GM12878 (cell line): ENCODE data around the gene GOLGA5. TPM values are rescaled to one million over a fixed set of nuclear protein-coding genes. Genes with fewer than 3 reads are reported as not detected.

Experiments
- ATAC-seq: fragments of 200-7000 bp; cut with Tn5 transposase; 3 replicates; pipeline ENCODE4 v1.9.1; 2020; ENCODE audit warnings: mild to moderate bottlenecking, moderate library complexity
- BruUV-seq: library from RNA; stranded (reverse); fragments of 400-500 nt; replicated peaks from 2 replicates; lab custom pipeline; 2021; lab: Mats Ljungman, UMichigan
- CTCF ChIA-PET: fragments of 300-600 bp; sonication (Branson Sonifier 250); formaldehyde crosslinking; extraction: SDS; loops from one replicate; lab custom pipeline; 2021; ENCODE audit warnings: inconsistent platforms; lab: Yijun Ruan, JAX
- POLR2A ChIA-PET: fragments of 350-600 bp; formaldehyde crosslinking; extraction: SDS; loops from one replicate; lab custom pipeline; 2021; ENCODE audit warnings: inconsistent platforms; lab: Charles Lee
- RAD21 ChIA-PET: fragments of 300-600 bp; sonication (Branson Sonifier 250); formaldehyde crosslinking; loops from one replicate; lab custom pipeline; 2023; ENCODE audit warnings: antibody characterized with exemption; ENCODE audit not compliant: unreplicated experiment; lab: Charles Lee
- SMC1A ChIA-PET: fragments of 300-600 bp; sonication (Branson Sonifier 250); formaldehyde crosslinking; loops from one replicate; lab custom pipeline; 2023; ENCODE audit not compliant: unreplicated experiment, uncharacterized antibody; lab: Charles Lee
- DNase-seq: peaks from one replicate; pipeline ENCODE4 v3.0.0-alpha.2; 2011; ENCODE audit warnings: low read depth, low spot score
- FAIRE-seq: peaks from 3 replicates; lab custom pipeline; 2011; peaks lifted over from hg19 to GRCh38; lab: Jason Lieb, UNC
- H2AFZ ChIP-seq: 2 replicates; pipeline ENCODE4 v1.6.0; 2011; ENCODE audit warnings: low read depth, low read length, control low read depth; ENCODE audit not compliant: control insufficient read depth
- H3K27ac ChIP-seq: 2 replicates; pipeline ENCODE4 v1.5.1; 2011; ENCODE audit warnings: control low read depth; ENCODE audit not compliant: control insufficient read depth, insufficient read depth
- H3K27me3 ChIP-seq, 2 experiments: replicated peaks in 1 of 2; 2 replicates each; pipeline versions ENCODE4 v1.6.0 to v1.6.1; 2011; ENCODE audit warnings: low read length in 1 of 2; ENCODE audit not compliant: control insufficient read depth in 2 of 2, insufficient read depth in 2 of 2
- H3K36me3 ChIP-seq, 2 experiments: 2 replicates each; pipeline ENCODE4 v1.5.1; 2011; ENCODE audit warnings: low read length in 1 of 2; ENCODE audit not compliant: control insufficient read depth in 2 of 2, insufficient read depth in 2 of 2
- H3K4me1 ChIP-seq: 2 replicates; pipeline ENCODE4 v1.6.1; 2011; ENCODE audit warnings: mild to moderate bottlenecking, low read length, moderate library complexity, mixed read lengths; ENCODE audit not compliant: control insufficient read depth, insufficient read depth
- H3K4me2 ChIP-seq: 2 replicates; pipeline ENCODE4 v1.6.0; 2011; ENCODE audit warnings: control low read depth; ENCODE audit not compliant: control insufficient read depth, insufficient read depth
- H3K4me3 ChIP-seq: fragments of 200-600 bp; sonication (generic); 2 replicates; pipeline ENCODE4 v1.5.1; 2016
- H3K79me2 ChIP-seq: 2 replicates; pipeline ENCODE4 v1.6.0; 2011; ENCODE audit warnings: low read length; ENCODE audit not compliant: control insufficient read depth, insufficient read depth
- H3K9ac ChIP-seq: 2 replicates; pipeline ENCODE4 v1.8.0; 2011; ENCODE audit warnings: low read length, control low read depth, mixed read lengths; ENCODE audit not compliant: control insufficient read depth, insufficient read depth
- H3K9me3 ChIP-seq: replicated peaks from 3 replicates; pipeline ENCODE4 v1.5.1; 2011; ENCODE audit warnings: mild to moderate bottlenecking, low read length; ENCODE audit not compliant: control insufficient read depth, insufficient read depth
- H4K20me1 ChIP-seq: 2 replicates; pipeline ENCODE4 v1.6.0; 2011; ENCODE audit not compliant: control insufficient read depth, insufficient read depth
- CREM ChIP-seq: IDR thresholded peaks from 2 replicates; pipeline ENCODE4 v1.6.1; 2014; ENCODE audit warnings: antibody characterized with exemption, low read depth
- FOS ChIP-seq: IDR thresholded peaks from 3 replicates; pipeline ENCODE4 v1.6.1; 2011; ENCODE audit warnings: borderline replicate concordance; ENCODE audit not compliant: insufficient read length; ENCODE audit errors: extremely low read depth
- RB1 ChIP-seq: fragments of 450-650 bp; formaldehyde crosslinking; IDR thresholded peaks from 2 replicates; pipeline ENCODE4 v1.6.1; 2017; ENCODE audit warnings: mild to moderate bottlenecking, borderline replicate concordance
- RELA ChIP-seq: fragments of 450-650 bp; IDR thresholded peaks from 2 replicates; pipeline ENCODE4 v1.8.0; 2014; ENCODE audit warnings: borderline replicate concordance; ENCODE audit not compliant: partially characterized antibody
- SMC3 ChIP-seq: IDR thresholded peaks from 2 replicates; pipeline ENCODE4 v1.6.1; 2011; ENCODE audit warnings: low read length, improper control_type of control experiment, borderline replicate concordance
- TCF7 ChIP-seq: IDR thresholded peaks from 2 replicates; pipeline ENCODE4 v1.6.1; 2014; ENCODE audit warnings: antibody characterized with exemption, borderline replicate concordance
- WGBS: methylation state at CpG from one replicate; pipeline ENCODE4 v1.1.6; 2016; ENCODE audit warnings: low lambda C conversion rate; ENCODE audit not compliant: insufficient replicate concordance, insufficient coverage; ENCODE audit errors: missing lambda C conversion rate; 5-methylcytosine and 5-hydroxymethylcytosine counted together
- in situ Hi-C: fragments of 300-500 bp; cut with MboI; formaldehyde crosslinking; loops from 9 replicates; pipeline ENCODE4 v1.14.3; 2018; ENCODE audit warnings: mixed read lengths
- intact Hi-C: fragments of 100-400 bp; cut with micrococcal nuclease; formaldehyde crosslinking; loops from one replicate; pipeline ENCODE4 v1.14.2; 2022; ENCODE audit not compliant: unreplicated experiment
- polyA plus RNA-seq, 11 experiments: library from polyadenylated mRNA; depleted of rRNA in 4 of 11; unstranded in 6 of 11; stranded (reverse) in 5 of 11; fragments of >200 nt; fragmentation: Nextera tagmentation in 4 of 11; fragmentation: Illumina TruSeq in 1 of 11; extraction: Ambion mirVana in 4 of 11; extraction: Trizol in 1 of 11; gene quantifications; 1 replicate in 1 of 11; 2 replicates in 10 of 11; pipeline versions ENCODE4 v1.2.1 to v1.2.3, GENCODE V29; 2011 to 2016; ENCODE audit warnings: inconsistent platforms in 2 of 11, missing spikeins in 2 of 11, low read depth in 1 of 11
- total RNA-seq, 4 experiments: library from RNA; depleted of rRNA in 3 of 4; stranded (reverse); fragments of >200 nt in 3 of 4; fragmentation: Illumina TruSeq in 1 of 4; extraction: Trizol in 1 of 4; gene quantifications; 2 replicates each; pipeline versions ENCODE4 v1.2.1 to v1.2.3, GENCODE V29; 2013 to 2021
- TF ChIP-seq, protein P1 (sequence below): IDR thresholded peaks from 2 replicates; pipeline ENCODE4 v1.6.1; 2012; ENCODE audit warnings: mild to moderate bottlenecking, low read depth, low read length
- TF ChIP-seq, protein P2 (sequence below): fragments of 150-350 bp; IDR thresholded peaks from 2 replicates; pipeline ENCODE4 v1.6.1; 2014; ENCODE audit warnings: mild to moderate bottlenecking, low read depth, low read length
- TF ChIP-seq, protein P3 (sequence below): IDR thresholded peaks from 2 replicates; pipeline ENCODE4 v1.6.1; 2011; ENCODE audit warnings: mild to moderate bottlenecking, low read depth, low read length, moderate library complexity; ENCODE audit not compliant: insufficient replicate concordance
- TF ChIP-seq, protein P4 (sequence below): fragments of 450-650 bp; formaldehyde crosslinking; IDR thresholded peaks from 2 replicates; pipeline ENCODE4 v1.5.0; 2022; ENCODE audit warnings: mild to moderate bottlenecking, missing genetic modification characterization

GOLGA5 gene
- total and polyA plus RNA-seq, 10 of the 15 experiments (the other 5 are each of a cell fraction or from before 2014, with no cell fraction given), result 10.9 to 30.1 (median 19.7) TPM

DNA sequence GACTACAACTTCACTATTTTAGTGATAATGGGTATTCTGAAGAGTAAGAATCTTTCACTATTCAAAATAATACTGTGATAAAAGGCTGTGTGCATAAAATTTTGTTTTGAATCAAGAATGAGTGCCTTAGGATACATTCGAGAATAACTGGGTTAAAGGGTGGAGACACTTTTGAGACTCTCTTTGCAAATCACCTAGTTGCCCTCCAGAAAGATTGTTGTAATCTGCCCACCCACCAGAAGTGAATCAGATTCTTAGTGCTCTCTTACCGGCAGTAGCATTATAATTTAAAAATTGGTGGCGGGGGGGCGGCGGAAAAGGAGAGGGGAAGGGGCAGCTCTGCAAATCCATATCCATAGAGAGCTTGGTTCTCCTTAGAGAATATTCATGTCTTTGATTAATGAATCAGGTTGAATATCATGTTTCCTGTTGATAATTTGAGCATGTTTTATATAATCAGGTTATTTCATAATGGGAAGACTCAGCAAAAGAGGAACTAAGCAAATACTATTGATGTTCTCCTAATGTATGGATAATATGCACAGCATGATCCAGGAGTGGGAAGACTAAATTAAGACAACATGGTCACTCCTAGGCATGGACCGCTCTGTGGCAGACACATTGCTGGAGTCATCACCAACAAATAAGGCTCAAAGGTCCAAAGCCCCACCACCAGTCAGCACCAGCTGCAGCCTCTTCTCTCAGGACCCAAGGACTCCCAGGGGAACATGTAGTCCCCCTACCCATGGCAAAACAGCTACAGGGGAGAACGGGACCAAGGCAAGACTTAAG lies 66.1 kb downstream of the GOLGA5 start:
- CTCF ChIA-PET, result interaction anchor here (0.5 kb wide), 1 partner anchor 12 kb away, joined by 3 read pairs; no protein-coding TSS in a partner anchor
- H3K9me3 ChIP-seq, result no peaks in the 10 kb centered on the region
- H3K4me1 ChIP-seq, result no peaks in the 10 kb centered on the region
- H3K27ac ChIP-seq, result no peak overlapping the region
- no TSS peak for BruUV-seq
- intact Hi-C loops (no loop called here), in situ Hi-C loops (no loop called here)
- no peak overlapping the region for H3K9ac ChIP-seq
- no peaks in the 10 kb centered on the region for H4K20me1 ChIP-seq
- POLR2A ChIA-PET, result no interaction called here
- FAIRE-seq (no peak), DNase-seq (no peak), ATAC-seq (no peak)
- H3K4me2 ChIP-seq, result no peak overlapping the region
- no peaks in the 10 kb centered on the region for H3K36me3 ChIP-seq
- H3K79me2 ChIP-seq, result no peaks in the 10 kb centered on the region
- SMC1A ChIA-PET, result no interaction called here
- 32% methylated on average over 4 of the region's 7 CpGs for WGBS
- H3K4me3 ChIP-seq, result no peak overlapping the region
- no peaks in the 10 kb centered on the region for H3K27me3 ChIP-seq
- RAD21 ChIA-PET, result no interaction called here
- H2AFZ ChIP-seq, result no peak overlapping the region
- TF ChIP-seq TCF7 (no peak), RB1 (no peak), CREM (no peak), SMC3 (no peak), FOS (no peak), RELA (no peak)
- TF ChIP-seq, protein P1, sequence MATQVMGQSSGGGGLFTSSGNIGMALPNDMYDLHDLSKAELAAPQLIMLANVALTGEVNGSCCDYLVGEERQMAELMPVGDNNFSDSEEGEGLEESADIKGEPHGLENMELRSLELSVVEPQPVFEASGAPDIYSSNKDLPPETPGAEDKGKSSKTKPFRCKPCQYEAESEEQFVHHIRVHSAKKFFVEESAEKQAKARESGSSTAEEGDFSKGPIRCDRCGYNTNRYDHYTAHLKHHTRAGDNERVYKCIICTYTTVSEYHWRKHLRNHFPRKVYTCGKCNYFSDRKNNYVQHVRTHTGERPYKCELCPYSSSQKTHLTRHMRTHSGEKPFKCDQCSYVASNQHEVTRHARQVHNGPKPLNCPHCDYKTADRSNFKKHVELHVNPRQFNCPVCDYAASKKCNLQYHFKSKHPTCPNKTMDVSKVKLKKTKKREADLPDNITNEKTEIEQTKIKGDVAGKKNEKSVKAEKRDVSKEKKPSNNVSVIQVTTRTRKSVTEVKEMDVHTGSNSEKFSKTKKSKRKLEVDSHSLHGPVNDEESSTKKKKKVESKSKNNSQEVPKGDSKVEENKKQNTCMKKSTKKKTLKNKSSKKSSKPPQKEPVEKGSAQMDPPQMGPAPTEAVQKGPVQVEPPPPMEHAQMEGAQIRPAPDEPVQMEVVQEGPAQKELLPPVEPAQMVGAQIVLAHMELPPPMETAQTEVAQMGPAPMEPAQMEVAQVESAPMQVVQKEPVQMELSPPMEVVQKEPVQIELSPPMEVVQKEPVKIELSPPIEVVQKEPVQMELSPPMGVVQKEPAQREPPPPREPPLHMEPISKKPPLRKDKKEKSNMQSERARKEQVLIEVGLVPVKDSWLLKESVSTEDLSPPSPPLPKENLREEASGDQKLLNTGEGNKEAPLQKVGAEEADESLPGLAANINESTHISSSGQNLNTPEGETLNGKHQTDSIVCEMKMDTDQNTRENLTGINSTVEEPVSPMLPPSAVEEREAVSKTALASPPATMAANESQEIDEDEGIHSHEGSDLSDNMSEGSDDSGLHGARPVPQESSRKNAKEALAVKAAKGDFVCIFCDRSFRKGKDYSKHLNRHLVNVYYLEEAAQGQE, result no peak
- TF ChIP-seq, protein P2, sequence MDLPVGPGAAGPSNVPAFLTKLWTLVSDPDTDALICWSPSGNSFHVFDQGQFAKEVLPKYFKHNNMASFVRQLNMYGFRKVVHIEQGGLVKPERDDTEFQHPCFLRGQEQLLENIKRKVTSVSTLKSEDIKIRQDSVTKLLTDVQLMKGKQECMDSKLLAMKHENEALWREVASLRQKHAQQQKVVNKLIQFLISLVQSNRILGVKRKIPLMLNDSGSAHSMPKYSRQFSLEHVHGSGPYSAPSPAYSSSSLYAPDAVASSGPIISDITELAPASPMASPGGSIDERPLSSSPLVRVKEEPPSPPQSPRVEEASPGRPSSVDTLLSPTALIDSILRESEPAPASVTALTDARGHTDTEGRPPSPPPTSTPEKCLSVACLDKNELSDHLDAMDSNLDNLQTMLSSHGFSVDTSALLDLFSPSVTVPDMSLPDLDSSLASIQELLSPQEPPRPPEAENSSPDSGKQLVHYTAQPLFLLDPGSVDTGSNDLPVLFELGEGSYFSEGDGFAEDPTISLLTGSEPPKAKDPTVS, result no peak
- TF ChIP-seq, protein P3, sequence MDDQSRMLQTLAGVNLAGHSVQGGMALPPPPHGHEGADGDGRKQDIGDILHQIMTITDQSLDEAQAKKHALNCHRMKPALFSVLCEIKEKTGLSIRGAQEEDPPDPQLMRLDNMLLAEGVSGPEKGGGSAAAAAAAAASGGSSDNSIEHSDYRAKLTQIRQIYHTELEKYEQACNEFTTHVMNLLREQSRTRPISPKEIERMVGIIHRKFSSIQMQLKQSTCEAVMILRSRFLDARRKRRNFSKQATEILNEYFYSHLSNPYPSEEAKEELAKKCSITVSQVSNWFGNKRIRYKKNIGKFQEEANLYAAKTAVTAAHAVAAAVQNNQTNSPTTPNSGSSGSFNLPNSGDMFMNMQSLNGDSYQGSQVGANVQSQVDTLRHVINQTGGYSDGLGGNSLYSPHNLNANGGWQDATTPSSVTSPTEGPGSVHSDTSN, result no peak
- TF ChIP-seq, protein P4, sequence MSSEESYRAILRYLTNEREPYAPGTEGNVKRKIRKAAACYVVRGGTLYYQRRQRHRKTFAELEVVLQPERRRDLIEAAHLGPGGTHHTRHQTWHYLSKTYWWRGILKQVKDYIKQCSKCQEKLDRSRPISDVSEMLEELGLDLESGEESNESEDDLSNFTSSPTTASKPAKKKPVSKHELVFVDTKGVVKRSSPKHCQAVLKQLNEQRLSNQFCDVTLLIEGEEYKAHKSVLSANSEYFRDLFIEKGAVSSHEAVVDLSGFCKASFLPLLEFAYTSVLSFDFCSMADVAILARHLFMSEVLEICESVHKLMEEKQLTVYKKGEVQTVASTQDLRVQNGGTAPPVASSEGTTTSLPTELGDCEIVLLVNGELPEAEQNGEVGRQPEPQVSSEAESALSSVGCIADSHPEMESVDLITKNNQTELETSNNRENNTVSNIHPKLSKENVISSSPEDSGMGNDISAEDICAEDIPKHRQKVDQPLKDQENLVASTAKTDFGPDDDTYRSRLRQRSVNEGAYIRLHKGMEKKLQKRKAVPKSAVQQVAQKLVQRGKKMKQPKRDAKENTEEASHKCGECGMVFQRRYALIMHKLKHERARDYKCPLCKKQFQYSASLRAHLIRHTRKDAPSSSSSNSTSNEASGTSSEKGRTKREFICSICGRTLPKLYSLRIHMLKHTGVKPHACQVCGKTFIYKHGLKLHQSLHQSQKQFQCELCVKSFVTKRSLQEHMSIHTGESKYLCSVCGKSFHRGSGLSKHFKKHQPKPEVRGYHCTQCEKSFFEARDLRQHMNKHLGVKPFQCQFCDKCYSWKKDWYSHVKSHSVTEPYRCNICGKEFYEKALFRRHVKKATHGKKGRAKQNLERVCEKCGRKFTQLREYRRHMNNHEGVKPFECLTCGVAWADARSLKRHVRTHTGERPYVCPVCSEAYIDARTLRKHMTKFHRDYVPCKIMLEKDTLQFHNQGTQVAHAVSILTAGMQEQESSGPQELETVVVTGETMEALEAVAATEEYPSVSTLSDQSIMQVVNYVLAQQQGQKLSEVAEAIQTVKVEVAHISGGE (CRISPR knock-in tag), result no peak
